Activated CD4-positive, alpha-beta T cell treated with anti-CD3 and anti-CD28 coated beads, Interleukin-2, amount 50 U/mL, for 16 hours (primary cell): Measurements from ENCODE around the gene UBXN10.

Experiments
- DNase-seq: peaks from one replicate; pipeline ENCODE4 v3.0.0-alpha.2; 2020

Gene UBXN10

GRCh38 chr1:20184481-20184900 lies 1.4 kb upstream of the UBXN10 start:
- peak; percentile 33 for DNase-seq

GRCh38 chr1:20184997-20185833 lies 681 bp upstream of the UBXN10 start:
- DNase-seq, result peak; percentile 86

- DNase-seq, result peak; percentile 74
Measured at GRCh38 chr1:20187103-20187812, 1.4 kb downstream of the UBXN10 start.

GRCh38 chr1:20187813-20188454 lies 2.0 kb downstream of the UBXN10 start:
- no peak for DNase-seq

DNA sequence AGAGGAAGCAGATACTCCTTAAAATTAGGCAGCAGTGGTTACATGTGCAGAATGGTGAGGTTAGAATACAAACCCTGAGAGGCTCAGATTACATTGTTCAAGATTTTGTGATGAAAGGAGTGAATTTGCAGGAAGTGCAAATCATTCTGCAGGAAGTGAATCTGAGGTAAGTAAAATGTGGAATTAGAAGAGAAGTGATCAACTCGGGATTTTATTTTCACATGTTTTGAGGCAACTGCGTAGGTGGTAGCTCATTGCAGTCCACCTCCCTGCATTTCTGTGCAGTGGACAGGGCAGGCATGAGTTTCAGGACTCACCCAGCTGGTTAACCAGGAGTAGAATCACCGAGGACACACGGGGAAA lies 2.5 kb downstream of the UBXN10 start:
- no peak for DNase-seq

DNA sequence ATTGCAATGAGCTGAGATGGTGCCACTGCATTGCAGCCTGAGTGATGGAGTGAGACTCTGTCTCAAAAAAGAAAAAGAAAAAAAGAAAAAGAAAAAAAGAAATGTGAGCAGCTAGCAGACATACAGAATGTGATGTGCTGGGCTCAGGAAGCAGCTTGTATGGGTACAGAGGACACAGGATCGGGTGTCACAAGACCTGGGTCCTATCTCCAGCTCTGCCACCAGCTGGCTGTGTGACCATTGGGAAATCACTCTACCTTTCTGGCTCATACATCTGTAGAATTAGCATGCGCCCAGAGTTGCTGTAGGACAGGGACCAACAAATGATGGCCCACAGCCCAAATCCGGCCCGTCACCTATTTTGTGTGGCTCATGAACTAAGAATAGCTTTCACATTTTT lies 3.8 kb downstream of the UBXN10 start:
- DNase-seq, result no peak

- DNase-seq, result no peak
Measured at GRCh38 chr1:20190256-20191160, 4.6 kb downstream of the UBXN10 start.

DNA sequence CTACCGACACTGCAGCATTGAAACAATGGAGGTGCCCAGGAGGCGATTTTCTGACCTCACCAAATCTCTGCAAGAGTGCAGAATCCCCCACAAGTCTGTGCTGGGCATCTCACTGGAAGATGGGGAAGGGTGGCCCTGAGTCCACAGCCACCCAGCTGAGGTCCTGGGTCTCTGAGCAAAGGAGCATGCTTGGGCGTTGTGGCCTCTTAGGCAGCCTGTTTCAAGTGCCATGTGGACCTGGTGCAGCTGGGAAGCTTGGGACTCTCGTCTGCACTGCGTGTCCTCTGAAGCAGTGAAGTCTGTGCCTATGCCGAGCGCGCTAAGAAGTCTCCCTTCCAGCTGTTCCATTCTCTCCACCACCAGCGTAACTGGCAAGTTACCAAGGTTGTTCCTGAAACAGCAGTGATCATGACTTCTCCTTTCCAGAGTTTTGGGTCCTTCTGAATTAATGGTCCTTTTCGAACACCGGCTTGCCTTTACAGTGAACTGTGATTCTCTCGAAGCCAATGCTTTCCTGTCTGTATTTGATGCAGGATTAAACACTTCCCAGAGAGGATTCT lies 5.5 kb downstream of the UBXN10 start:
- no peak for DNase-seq

DNA sequence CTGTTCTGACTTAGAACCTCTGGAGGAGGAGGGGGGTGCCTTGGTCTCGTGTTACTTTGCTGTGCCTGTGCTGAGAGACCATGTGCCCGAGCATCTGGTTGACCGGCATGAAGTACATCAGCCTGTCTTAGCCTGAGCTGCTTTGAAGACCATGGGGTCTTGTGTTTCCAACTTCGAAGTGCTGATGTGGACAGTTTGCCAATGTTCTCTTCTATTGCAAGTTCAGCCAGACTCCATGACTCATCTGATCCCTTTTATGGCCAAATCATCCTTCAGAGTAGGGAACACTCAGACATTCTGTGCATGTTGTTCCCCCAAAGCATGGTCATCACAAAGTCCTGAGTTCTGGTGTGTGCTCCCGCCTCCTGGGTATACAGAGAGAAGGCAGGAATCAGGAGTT lies 6.5 kb downstream of the UBXN10 start:
- DNase-seq, result no peak

DNA sequence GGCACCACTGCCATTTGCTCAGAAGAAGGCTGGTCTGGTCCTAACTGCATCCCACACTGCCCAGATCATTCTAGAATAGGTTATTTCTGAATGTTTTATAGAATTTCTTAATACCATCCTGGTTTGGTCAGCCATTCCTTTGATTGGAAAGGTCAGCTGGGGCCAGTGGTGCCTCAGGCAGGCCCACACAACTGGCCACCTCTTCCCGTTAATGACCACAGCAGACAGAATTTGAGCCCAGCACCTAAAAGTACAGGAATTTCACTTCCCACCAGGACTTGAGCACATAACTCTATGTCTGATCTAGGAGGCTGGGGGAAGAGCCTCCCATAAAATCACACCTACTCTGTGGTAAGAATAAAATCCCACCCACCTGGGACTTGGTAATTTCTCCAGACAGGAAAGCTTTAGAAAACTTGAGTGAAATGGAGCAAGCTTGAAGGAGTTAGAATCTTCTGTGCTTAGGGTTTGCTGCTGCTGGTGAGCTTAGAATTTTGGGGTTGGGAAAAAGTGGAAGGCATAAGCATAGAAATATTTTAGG lies 7.0 kb downstream of the UBXN10 start:
- DNase-seq, result no peak

- DNase-seq, result no peak
Measured at GRCh38 chr1:20194224-20194623, 8.3 kb downstream of the UBXN10 start.

- DNase-seq, result peak; percentile 71
Measured at GRCh38 chr1:20194757-20195461, 9.0 kb downstream of the UBXN10 start.

- no peak for DNase-seq
Measured at GRCh38 chr1:20195462-20195780, 9.5 kb downstream of the UBXN10 start.

- DNase-seq, result no peak
Measured at GRCh38 chr1:20197329-20197791, 11.5 kb downstream of the UBXN10 start.

GRCh38 chr1:20198296-20198695 lies 12.4 kb downstream of the UBXN10 start:
- no peak for DNase-seq

DNA sequence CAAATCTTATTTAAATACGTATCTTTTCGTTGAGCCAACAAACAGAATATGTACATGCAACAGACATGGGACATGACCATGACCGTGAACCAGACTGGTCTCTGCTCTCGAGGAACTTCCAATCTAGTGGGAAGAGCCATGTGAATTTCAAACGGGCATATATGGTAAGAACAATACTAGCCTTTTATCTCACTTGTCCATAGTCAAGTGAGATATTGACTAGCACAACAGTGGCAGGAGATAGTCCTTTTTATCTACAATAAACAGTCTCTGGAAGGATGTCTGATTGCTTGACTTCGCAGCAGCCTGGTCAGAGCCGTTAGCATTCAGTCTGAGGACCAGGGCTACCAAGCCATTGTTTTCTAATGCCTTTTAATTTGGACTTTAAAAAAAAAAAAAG lies 13.0 kb downstream of the UBXN10 start:
- no peak for DNase-seq

- no peak for DNase-seq
Measured at GRCh38 chr1:20199403-20199802, 13.5 kb downstream of the UBXN10 start.

DNA sequence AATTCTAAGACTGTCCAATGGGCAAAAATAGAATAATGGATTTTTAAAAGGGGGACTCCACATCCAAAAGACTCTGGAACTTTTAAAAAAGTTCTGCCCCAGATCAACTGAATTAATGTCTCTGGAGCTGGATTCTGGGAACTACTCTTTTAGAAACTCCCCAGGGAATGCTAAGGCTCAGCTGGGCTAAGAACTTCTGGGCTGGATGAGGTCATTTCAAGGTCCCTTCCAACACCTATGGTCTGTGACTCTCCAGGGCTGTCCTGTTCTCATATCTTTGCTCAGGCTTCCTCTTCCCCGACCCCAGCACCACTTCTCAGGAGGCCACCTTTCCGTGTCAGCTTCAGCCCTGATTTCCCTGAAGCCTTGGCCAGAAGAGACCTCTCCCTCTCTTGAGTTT lies 13.9 kb downstream of the UBXN10 start:
- DNase-seq, result no peak

- no peak for DNase-seq
Measured at GRCh38 chr1:20200966-20201365, 15.1 kb downstream of the UBXN10 start.

DNA sequence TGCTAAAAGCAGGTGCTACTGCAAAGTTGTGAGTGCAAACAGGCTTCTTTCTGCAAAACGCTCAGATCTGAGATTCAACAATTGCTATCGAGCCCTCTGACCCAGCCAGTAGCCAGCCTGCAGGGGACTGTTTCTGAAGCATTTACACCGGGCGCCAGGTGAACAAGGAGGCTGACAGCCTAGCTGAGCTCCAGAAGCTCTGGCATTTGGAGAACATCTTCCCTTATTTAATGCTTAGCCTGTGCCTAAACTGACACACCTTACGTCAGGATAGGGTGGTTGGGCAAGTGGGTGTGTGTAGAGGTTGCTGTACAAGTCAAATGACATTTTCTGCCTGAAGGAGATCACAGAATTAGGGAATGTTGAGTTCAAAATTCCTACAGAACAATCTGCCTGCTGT lies 16.3 kb downstream of the UBXN10 start:
- DNase-seq, result no peak

DNA sequence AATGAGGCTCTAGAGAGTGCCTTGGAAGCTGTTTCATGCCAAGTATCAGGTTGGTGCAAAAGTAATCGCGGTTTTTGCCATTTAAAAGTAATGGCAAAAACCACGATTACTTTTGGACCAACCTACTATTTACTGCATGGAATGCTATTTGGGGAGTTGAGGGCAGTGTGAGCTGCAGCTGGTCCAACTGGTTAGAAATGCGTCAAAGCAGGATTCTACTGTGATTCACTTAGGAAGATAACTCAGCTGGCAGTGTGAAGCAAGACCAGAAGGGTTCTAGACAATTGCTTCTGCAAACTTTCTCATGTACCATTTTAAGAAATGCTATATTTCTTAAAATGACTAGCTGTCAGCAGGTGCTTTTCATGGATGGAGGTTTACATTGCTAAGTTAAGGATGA lies 21.6 kb downstream of the UBXN10 start:
- DNase-seq, result no peak

DNA sequence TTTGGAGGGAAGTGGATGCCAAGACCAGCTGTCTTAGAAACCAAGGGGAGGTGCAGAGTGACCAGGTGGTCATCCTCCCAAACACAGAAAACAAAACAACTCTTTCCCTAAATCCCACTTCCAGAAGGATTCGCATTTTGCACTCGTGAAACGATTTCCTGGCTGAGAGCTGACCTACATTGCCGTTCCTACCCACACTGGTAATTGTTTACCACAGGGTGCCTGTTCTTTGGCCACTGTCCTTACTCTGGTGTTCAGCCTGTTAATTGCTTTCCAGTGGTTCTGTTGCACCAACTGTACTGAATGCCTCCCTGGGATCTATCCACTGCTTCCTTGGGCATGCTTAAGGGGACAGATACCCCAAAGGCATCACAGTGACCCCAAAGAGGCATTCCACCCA lies 23.6 kb downstream of the UBXN10 start:
- DNase-seq, result no peak
